MM.1S (cell line): Measurements from ENCODE around the gene PPP1R7.

Source experiments
- DNase-seq: peaks from one replicate; pipeline ENCODE4 v3.0.0-alpha.2; 2015
- H2AFZ ChIP-seq: fragments of 300-600 bp; sonication (generic); 2 replicates; pipeline ENCODE4 v1.6.0; 2016; ENCODE audit warnings: antibody characterized with exemption, low read length
- H3F3A ChIP-seq: fragments of 300-600 bp; sonication (generic); 2 replicates; pipeline ENCODE4 v1.6.1; 2016; ENCODE audit warnings: mild to moderate bottlenecking, antibody characterized with exemption, low read length, moderate library complexity, mixed read lengths; ENCODE audit not compliant: insufficient read depth
- H3K27ac ChIP-seq: fragments of 300-600 bp; sonication (generic); 2 replicates; pipeline ENCODE4 v1.5.1; 2016; ENCODE audit warnings: mild to moderate bottlenecking, low read length
- H3K27me3 ChIP-seq: fragments of 300-600 bp; sonication (generic); replicated peaks from 2 replicates; pipeline ENCODE4 v1.6.0; 2016; ENCODE audit warnings: low read length; ENCODE audit not compliant: insufficient read depth
- H3K36me3 ChIP-seq: fragments of 300-600 bp; sonication (generic); replicated peaks from 2 replicates; pipeline ENCODE4 v1.6.1; 2016; ENCODE audit warnings: mild to moderate bottlenecking, low read length, mixed read lengths; ENCODE audit not compliant: insufficient read depth
- H3K4me1 ChIP-seq: fragments of 300-600 bp; sonication (generic); 2 replicates; pipeline ENCODE4 v1.6.1; 2016; ENCODE audit warnings: low read length, mixed read lengths
- H3K4me2 ChIP-seq: fragments of 300-600 bp; sonication (generic); 2 replicates; pipeline ENCODE4 v1.6.0; 2016; ENCODE audit warnings: low read depth, low read length
- H3K4me3 ChIP-seq: fragments of 300-600 bp; sonication (generic); 2 replicates; pipeline ENCODE4 v1.5.1; 2016; ENCODE audit warnings: low read length, mixed read lengths
- H3K79me2 ChIP-seq: fragments of 300-600 bp; sonication (generic); 2 replicates; pipeline ENCODE4 v1.6.1; 2016; ENCODE audit warnings: mixed run types, low read length, mixed read lengths
- H3K9ac ChIP-seq: fragments of 300-600 bp; sonication (generic); 2 replicates; pipeline ENCODE4 v1.6.1; 2016; ENCODE audit warnings: low read length, mixed read lengths
- H3K9me2 ChIP-seq: fragments of 300-600 bp; sonication (generic); replicated peaks from 2 replicates; pipeline ENCODE4 v1.6.1; 2016; ENCODE audit warnings: mild to moderate bottlenecking, low read length, mixed read lengths; ENCODE audit not compliant: insufficient read depth
- H3K9me3 ChIP-seq: fragments of 300-600 bp; sonication (generic); replicated peaks from 2 replicates; pipeline ENCODE4 v1.6.1; 2016; ENCODE audit warnings: mild to moderate bottlenecking, low read length, mixed read lengths; ENCODE audit not compliant: insufficient read depth
- H4K20me1 ChIP-seq: fragments of 300-600 bp; sonication (generic); 2 replicates; pipeline ENCODE4 v1.6.1; 2016; ENCODE audit warnings: mild to moderate bottlenecking, low read length, moderate library complexity, mixed read lengths; ENCODE audit not compliant: insufficient read depth
- CTCF ChIP-seq: fragments of 300-600 bp; sonication (generic); IDR thresholded peaks from 2 replicates; pipeline ENCODE4 v1.5.1; 2016; ENCODE audit warnings: antibody characterized with exemption, low read length, mixed read lengths
- EZH2 ChIP-seq: fragments of 300-600 bp; sonication (generic); optimal IDR thresholded peaks from 2 replicates; pipeline ENCODE3; 2017; ENCODE audit warnings: low read depth, mild to moderate bottlenecking, antibody characterized with exemption, low read length, mixed read lengths
- EZH2phosphoT487 ChIP-seq: fragments of 300-600 bp; sonication (generic); IDR thresholded peaks from 2 replicates; pipeline ENCODE4 v1.6.1; 2018; ENCODE audit warnings: antibody characterized with exemption, low read length

PPP1R7 gene

GRCh38 chr2:241187918-241188234 lies 37.6 kb downstream of the PPP1R7 start:
- Histone ChIP-seq H3K79me2 (no peaks in the 10 kb centered on the region), H3K27me3 (no peaks in the 10 kb centered on the region; the same call in 1 of the 2 replicates), H3K36me3 (no peaks in the 10 kb centered on the region), H3K9me3 (no peaks in the 10 kb centered on the region), H3F3A (no peaks in the 10 kb centered on the region), H3K4me3 (no peak overlapping the region), H3K9ac (no peak overlapping the region), H2AFZ (no peak overlapping the region), H3K4me1 (no peaks in the 10 kb centered on the region), H3K4me2 (no peak overlapping the region), H3K27ac (no peak overlapping the region), H4K20me1 (no peaks in the 10 kb centered on the region), H3K9me2 (no peaks in the 10 kb centered on the region)
- no peak for DNase-seq
- TF ChIP-seq EZH2 (no peak), EZH2phosphoT487 (no peak), CTCF (no peak)

- Histone ChIP-seq H3K79me2 (no peaks in the 10 kb centered on the region), H3K9me2 (no peaks in the 10 kb centered on the region), H3K4me1 (no peaks in the 10 kb centered on the region), H3K36me3 (no peaks in the 10 kb centered on the region), H3K4me3 (no peak within 1 kb of the TSS), H3K27ac (no peak within 1 kb of the TSS), H3K4me2 (no peak within 1 kb of the TSS), H3K9ac (no peak within 1 kb of the TSS), H3K9me3 (no peaks in the 10 kb centered on the region), H4K20me1 (no peaks in the 10 kb centered on the region), H3F3A (no peaks in the 10 kb centered on the region), H3K27me3 (no peaks in the 10 kb centered on the region; the same call in 1 of the 2 replicates), H2AFZ (no peak within 1 kb of the TSS)
- no peak for DNase-seq
- TF ChIP-seq CTCF (no peak), EZH2 (no peak), EZH2phosphoT487 (no peak)
These were observed 38.3 kb downstream of the PPP1R7 start, which contains the start of gene ANO7 for GRCh38 chr2:241188361-241189092. TSS of gene ANO7 (plus strand) at chr2:241188677. CDS start at chr2:241190064, 1,387 bp downstream.

GRCh38 chr2:241189093-241189855 lies 39.0 kb downstream of the PPP1R7 start:
- Histone ChIP-seq H2AFZ (no peak overlapping the region), H3K79me2 (no peaks in the 10 kb centered on the region), H3K27me3 (no peaks in the 10 kb centered on the region; the same call in 1 of the 2 replicates), H3K36me3 (no peaks in the 10 kb centered on the region), H3K27ac (no peak overlapping the region), H3K9me3 (no peaks in the 10 kb centered on the region), H3K9ac (no peak overlapping the region), H3K4me3 (no peak overlapping the region), H3K4me2 (no peak overlapping the region), H3F3A (no peaks in the 10 kb centered on the region), H3K9me2 (no peaks in the 10 kb centered on the region), H3K4me1 (no peaks in the 10 kb centered on the region), H4K20me1 (no peaks in the 10 kb centered on the region)
- no peak for DNase-seq
- TF ChIP-seq EZH2phosphoT487 (no peak), EZH2 (no peak), CTCF (no peak)
